Amygdala (tissue), 56 donors: Measurements from ENCODE around the gene SAGE1.
"Not testable (repeated sequence)": the region's sequence is repeated elsewhere in the genome, so short reads cannot be mapped to it uniquely, and the experiment has no call there.

ENCODE experiments used
- DNase-seq, 56 donors: peaks; one replicate each; lab custom pipeline; 2025; lab: John Stamatoyannopoulos, UW

SAGE1 gene, protein sequence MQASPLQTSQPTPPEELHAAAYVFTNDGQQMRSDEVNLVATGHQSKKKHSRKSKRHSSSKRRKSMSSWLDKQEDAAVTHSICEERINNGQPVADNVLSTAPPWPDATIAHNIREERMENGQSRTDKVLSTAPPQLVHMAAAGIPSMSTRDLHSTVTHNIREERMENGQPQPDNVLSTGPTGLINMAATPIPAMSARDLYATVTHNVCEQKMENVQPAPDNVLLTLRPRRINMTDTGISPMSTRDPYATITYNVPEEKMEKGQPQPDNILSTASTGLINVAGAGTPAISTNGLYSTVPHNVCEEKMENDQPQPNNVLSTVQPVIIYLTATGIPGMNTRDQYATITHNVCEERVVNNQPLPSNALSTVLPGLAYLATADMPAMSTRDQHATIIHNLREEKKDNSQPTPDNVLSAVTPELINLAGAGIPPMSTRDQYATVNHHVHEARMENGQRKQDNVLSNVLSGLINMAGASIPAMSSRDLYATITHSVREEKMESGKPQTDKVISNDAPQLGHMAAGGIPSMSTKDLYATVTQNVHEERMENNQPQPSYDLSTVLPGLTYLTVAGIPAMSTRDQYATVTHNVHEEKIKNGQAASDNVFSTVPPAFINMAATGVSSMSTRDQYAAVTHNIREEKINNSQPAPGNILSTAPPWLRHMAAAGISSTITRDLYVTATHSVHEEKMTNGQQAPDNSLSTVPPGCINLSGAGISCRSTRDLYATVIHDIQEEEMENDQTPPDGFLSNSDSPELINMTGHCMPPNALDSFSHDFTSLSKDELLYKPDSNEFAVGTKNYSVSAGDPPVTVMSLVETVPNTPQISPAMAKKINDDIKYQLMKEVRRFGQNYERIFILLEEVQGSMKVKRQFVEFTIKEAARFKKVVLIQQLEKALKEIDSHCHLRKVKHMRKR

GRCh38 chrX:135893294-135893817, at the start of gene SAGE1, which contains the start of gene CT45A10:
Gene SAGE1 (plus strand): TSS chrX:135893716. CDS start chrX:135896243, 2,527 bp downstream.
Gene CT45A10 (minus strand): TSS chrX:135893444. CDS start chrX:135885344, 8,100 bp downstream.
- no peak for DNase-seq

GRCh38 chrX:135854438-135854837, 39.1 kb upstream of the SAGE1 start, which contains the start of gene CT45A8:
Gene CT45A8 (minus strand): TSS chrX:135854538. CDS start chrX:135850783, 3,755 bp downstream.
- DNase-seq, result not testable (repeated sequence)

GRCh38 chrX:135871712-135872111, 21.8 kb upstream of the SAGE1 start, which contains the start of gene CT45A9:
Gene CT45A9 (minus strand): TSS chrX:135871812. CDS start chrX:135868061, 3,751 bp downstream.
- not testable (repeated sequence) for DNase-seq

GRCh38 chrX:135882741-135883140, 10.8 kb upstream of the SAGE1 start:
- DNase-seq, result not testable (repeated sequence)

- DNase-seq, result not testable (repeated sequence)
These were observed 5.3 kb upstream of the SAGE1 start for GRCh38 chrX:135888230-135888629.

GRCh38 chrX:135888976-135889375, 4.5 kb upstream of the SAGE1 start:
- DNase-seq, result not testable (repeated sequence)

GRCh38 chrX:135890087-135890585, 3.4 kb upstream of the SAGE1 start:
- no peak for DNase-seq

GRCh38 chrX:135892781-135893180, 735 bp upstream of the SAGE1 start:
- no peak for DNase-seq

- no peak for DNase-seq
These were observed 16.7 kb downstream of the SAGE1 start for GRCh38 chrX:135910251-135910650.

- no peak for DNase-seq
These were observed 20.9 kb downstream of the SAGE1 start for GRCh38 chrX:135914404-135914803.

GRCh38 chrX:135920516-135920915, 27.0 kb downstream of the SAGE1 start:
- not testable (repeated sequence) for DNase-seq

- DNase-seq, result no peak
These were observed 29.8 kb downstream of the SAGE1 start for GRCh38 chrX:135923353-135923752.

GRCh38 chrX:135927897-135928296, 34.4 kb downstream of the SAGE1 start:
- no peak for DNase-seq

- DNase-seq, result peak in 24 of 56 donors; percentile 0 to 38 (median 2)
These were observed 38.4 kb downstream of the SAGE1 start for GRCh38 chrX:135931644-135932487.

DNA sequence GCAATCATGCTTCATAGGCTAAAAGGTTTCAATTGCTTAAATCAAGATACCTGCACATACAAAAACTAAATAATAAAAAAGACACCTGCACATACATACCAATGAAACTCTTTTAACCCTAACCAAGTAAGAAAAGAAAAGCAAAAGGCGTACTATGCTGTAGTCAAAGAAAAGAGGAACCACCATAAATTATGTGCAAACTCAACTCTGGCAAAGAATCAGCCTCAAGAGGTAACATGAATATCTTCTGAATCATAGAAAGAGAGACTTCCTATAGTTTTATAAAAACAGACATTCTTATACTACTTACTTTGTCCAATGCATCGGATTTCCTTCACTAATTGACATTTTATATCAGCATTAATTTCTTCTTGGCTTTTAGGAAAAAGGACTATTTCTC, 51.0 kb downstream of the SAGE1 start:
- no peak for DNase-seq

DNA sequence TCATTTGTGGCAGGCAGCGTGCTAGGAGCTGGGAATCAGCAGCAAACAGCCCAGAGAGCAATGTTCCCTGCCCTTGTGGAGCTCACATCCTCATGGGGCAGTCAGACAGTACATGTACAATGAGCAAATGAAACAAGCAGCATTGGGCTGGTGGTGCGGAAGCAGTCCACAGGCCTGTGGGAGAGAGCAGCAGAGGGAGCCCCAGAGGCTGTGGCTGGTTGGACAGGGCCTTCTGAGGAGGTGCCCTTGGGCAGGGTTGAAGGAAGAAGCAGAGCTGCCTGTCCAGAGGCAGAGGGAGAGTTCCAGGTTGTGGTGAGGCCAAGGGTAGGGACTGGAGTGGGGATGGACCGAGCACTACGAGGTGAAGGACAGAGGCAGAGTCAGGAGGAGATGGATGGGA, 57.8 kb downstream of the SAGE1 start:
- DNase-seq, result no peak
